ENCODE data around the gene NPTXR. TPM values are rescaled to one million over a fixed set of nuclear protein-coding genes. Genes with fewer than 3 reads are reported as not detected.
"Not testable (repeated sequence)": the region's sequence is repeated elsewhere in the genome, so short reads cannot be mapped to it uniquely, and the experiment has no call there.

NPTXR gene
- total RNA-seq, 6 experiments from 2014 or later: 0.18 to 0.68 (median 0.28) TPM

DNA sequence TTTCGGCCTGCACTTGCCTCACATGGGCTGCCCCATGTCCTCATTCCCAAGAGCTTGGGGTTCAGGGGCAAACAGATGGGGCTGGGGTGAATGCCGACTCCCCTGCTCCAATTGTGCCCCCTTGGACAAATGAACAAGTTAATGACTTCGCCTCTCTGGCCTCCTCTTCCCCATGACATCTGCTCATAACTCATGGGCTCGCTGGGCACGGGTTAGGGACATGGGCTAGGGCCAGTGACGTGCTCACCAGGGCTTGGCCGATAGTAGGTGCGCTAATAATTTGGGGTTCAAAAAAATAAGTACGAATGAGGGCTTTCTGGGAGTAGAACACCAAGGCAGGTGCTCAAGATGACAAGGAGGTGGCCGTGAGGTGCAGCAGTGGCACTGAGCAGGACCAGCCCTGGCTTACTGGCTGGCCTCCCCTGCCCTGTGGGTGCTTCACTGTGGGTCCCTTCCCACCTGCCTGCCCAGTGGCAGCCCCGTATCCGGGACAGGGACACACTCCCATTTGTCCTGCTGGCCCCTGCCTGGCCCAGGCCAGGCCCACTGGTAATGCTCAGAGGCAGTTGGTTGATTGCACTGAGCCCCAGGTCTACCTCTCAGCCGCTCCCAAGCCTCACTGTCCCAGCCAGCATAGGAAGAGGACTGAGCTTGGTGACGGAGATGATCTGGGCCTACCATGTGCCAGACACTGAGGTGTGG, 15.9 kb upstream of the NPTXR start:
- Histone ChIP-seq H3K27me3 (no peaks in the 10 kb centered on the region), H3K9me3 (no peaks in the 10 kb centered on the region), H3K4me3 (no peak overlapping the region), H3K4me1 (no peaks in the 10 kb centered on the region), H3K36me3 (no peaks in the 10 kb centered on the region), H3K27ac (no peak overlapping the region)
- WGBS (ENCODE audit: insufficient coverage, low coverage, low lambda C conversion rate, missing lambda C conversion rate): 44% methylated on average over 4 of the region's 14 CpGs
- ATAC-seq (peak in 2 of 4 donors; percentile 10 to 14), DNase-seq (no peak)
- no peak for TF ChIP-seq POLR2A (IDR thresholded peaks at IDR 0.05)
- TF ChIP-seq, protein P1, sequence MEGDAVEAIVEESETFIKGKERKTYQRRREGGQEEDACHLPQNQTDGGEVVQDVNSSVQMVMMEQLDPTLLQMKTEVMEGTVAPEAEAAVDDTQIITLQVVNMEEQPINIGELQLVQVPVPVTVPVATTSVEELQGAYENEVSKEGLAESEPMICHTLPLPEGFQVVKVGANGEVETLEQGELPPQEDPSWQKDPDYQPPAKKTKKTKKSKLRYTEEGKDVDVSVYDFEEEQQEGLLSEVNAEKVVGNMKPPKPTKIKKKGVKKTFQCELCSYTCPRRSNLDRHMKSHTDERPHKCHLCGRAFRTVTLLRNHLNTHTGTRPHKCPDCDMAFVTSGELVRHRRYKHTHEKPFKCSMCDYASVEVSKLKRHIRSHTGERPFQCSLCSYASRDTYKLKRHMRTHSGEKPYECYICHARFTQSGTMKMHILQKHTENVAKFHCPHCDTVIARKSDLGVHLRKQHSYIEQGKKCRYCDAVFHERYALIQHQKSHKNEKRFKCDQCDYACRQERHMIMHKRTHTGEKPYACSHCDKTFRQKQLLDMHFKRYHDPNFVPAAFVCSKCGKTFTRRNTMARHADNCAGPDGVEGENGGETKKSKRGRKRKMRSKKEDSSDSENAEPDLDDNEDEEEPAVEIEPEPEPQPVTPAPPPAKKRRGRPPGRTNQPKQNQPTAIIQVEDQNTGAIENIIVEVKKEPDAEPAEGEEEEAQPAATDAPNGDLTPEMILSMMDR (IDR thresholded peaks at IDR 0.05): no peak
- intact Hi-C loops (cut with DNase I): loop anchor here (10.0 kb wide), 2 partner anchors 265 to 275 kb away; no protein-coding TSS in a partner anchor

DNA sequence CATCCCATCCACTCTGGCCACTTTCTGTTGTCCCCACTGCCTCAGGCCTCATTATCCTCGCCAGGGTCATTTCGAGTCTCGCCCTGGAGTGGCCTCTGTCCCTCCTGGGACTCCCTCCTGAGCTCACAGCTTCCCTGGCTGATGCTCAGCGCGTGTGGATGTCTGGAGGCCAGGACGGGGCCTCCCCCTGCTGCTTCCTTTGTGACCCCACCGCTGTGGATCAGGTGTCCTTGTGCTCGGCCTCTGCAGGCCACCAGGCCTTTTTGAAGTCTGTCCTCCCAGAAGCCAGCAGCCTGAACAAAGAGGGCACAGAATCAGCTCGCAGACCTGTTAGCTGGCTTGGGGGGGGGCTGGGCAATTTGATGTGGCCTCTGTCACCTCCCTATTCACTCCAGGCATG, 14.7 kb upstream of the NPTXR start:
- H3K36me3 ChIP-seq: no peaks in the 10 kb centered on the region
- WGBS (ENCODE audit: insufficient coverage, low coverage, low lambda C conversion rate, missing lambda C conversion rate): 58% methylated on average over 5 of the region's 9 CpGs
- DNase-seq (no peak), ATAC-seq (no peak)
- H3K27ac ChIP-seq: no peak overlapping the region
- H3K9me3 ChIP-seq: no peaks in the 10 kb centered on the region
- no peak for TF ChIP-seq POLR2A (IDR thresholded peaks at IDR 0.05)
- TF ChIP-seq, protein P1 (IDR thresholded peaks at IDR 0.05): no peak
- H3K27me3 ChIP-seq: no peaks in the 10 kb centered on the region
- intact Hi-C loops (cut with DNase I): no loop called here
- H3K4me1 ChIP-seq: no peaks in the 10 kb centered on the region
- no peak overlapping the region for H3K4me3 ChIP-seq

DNA sequence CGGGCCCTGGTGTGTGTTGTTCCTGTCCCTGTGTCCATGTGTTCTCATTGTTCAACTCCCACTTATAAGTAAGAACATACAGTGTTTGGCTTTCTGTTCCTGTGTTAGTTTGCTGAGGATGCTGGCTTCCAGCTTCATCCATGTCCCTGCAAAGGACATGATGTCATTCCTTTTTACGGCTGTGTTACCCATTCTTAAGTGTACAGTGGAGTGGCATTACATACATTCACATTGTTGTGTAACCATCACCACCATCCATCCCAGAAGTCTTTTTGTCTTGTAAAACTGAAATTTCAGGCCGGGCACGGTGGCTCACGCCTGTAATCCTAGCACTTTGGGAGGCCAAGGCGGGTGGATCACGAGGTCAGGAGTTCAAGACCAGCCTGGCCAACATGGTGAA, 10.6 kb upstream of the NPTXR start:
- H3K4me3 ChIP-seq; DNase-seq; H3K36me3 ChIP-seq; ATAC-seq; intact Hi-C loops (cut with DNase I); H3K4me1 ChIP-seq; H3K27me3 ChIP-seq; H3K27ac ChIP-seq; H3K9me3 ChIP-seq: not testable (repeated sequence)
- WGBS (ENCODE audit: insufficient coverage, low coverage, low lambda C conversion rate, missing lambda C conversion rate): 80% methylated on average over 5 of the region's 7 CpGs

DNA sequence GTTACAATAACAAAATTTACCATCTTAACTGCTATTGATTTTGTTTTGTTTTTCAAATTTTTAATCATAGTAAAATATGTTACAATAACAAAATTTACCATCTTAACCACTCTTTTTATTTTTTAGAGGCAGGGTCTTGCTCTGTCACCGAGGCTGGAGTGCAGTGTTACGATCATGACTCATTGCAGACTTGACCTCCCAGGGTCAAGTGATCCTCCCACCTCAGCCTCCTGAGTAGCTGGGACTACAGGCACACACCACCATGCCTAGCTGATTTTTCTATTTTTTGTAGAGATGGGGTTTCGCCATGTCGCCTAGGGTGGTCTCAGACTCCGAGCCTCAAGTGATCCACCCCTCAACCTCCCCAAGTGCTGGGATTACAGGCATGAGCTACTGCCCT, 10.1 kb upstream of the NPTXR start:
- DNase-seq; intact Hi-C loops (cut with DNase I); H3K27ac ChIP-seq; H3K9me3 ChIP-seq; H3K36me3 ChIP-seq; H3K4me3 ChIP-seq; H3K4me1 ChIP-seq; H3K27me3 ChIP-seq; ATAC-seq: not testable (repeated sequence)
- WGBS (ENCODE audit: insufficient coverage, low coverage, low lambda C conversion rate, missing lambda C conversion rate): 59% methylated on average over 5 of the region's 5 CpGs

DNA sequence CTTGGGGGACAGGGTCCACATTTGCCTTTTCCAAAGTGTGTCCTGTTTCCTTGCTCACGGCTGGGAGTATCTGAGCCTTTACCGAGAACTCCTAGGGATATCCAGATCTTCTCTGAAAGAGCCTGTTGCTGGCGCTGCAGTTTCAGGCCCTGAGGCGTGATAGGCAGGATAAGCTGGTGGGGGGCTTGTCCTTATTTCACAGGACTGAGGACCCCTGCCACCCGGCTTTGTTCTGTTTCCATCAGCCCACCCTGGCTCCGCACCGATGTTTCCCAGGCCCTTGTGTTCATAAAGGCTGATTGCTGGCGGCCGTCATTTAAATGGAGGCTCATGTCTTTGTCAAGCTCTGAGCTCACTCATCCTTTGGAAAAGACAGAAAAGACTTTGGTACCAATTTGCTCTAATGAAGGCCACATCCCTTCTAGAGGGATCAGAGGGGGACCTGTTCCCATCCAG, 9.4 kb upstream of the NPTXR start:
- H3K4me1 ChIP-seq: no peaks in the 10 kb centered on the region
- no peak overlapping the region for H3K4me3 ChIP-seq
- TF ChIP-seq, protein P1 (IDR thresholded peaks at IDR 0.05): no peak
- intact Hi-C loops (cut with DNase I): no loop called here
- no peaks in the 10 kb centered on the region for H3K27me3 ChIP-seq
- H3K27ac ChIP-seq: no peak overlapping the region
- DNase-seq (no peak), ATAC-seq (no peak)
- H3K36me3 ChIP-seq: no peaks in the 10 kb centered on the region
- no peaks in the 10 kb centered on the region for H3K9me3 ChIP-seq
- WGBS (ENCODE audit: insufficient coverage, low coverage, low lambda C conversion rate, missing lambda C conversion rate): 43% methylated on average over 6 of the region's 9 CpGs

All from right lobe of liver (tissue), 6 donors.